ENCODE measurements around the gene LAMC2. TPM values are rescaled to one million over a fixed set of nuclear protein-coding genes. Genes with fewer than 3 reads are reported as not detected.
A peak's percentile ranks its signal among the peaks of the same experiment; 100 is the strongest.

The LAMC2 gene
- total RNA-seq, 2 experiments from 2014 or later = not detected

GRCh38 chr1:183227422-183228346 lies 41.6 kb downstream of the LAMC2 start:
- ATAC-seq = peak; percentile 36
- DNase-seq = peak; percentile 54
- no peaks in the 10 kb centered on the region for H3K9me3 Mint-ChIP-seq (ENCODE audit: low read depth)
- H3K27ac Mint-ChIP-seq = no peak overlapping the region
- H3K4me1 Mint-ChIP-seq = peaks cover 11% of the 10 kb centered on the region
- peaks cover 2% of the 10 kb centered on the region for H3K27me3 Mint-ChIP-seq
- no peak overlapping the region for H3K4me3 Mint-ChIP-seq
- no peaks in the 10 kb centered on the region for H3K36me3 Mint-ChIP-seq
- CTCF ChIA-PET = interaction anchor here (0.9 to 1.4 kb wide), 4 partner anchors 10 to 133 kb away, joined by 3 to 4 read pairs (median 3); no protein-coding TSS in a partner anchor

DNA sequence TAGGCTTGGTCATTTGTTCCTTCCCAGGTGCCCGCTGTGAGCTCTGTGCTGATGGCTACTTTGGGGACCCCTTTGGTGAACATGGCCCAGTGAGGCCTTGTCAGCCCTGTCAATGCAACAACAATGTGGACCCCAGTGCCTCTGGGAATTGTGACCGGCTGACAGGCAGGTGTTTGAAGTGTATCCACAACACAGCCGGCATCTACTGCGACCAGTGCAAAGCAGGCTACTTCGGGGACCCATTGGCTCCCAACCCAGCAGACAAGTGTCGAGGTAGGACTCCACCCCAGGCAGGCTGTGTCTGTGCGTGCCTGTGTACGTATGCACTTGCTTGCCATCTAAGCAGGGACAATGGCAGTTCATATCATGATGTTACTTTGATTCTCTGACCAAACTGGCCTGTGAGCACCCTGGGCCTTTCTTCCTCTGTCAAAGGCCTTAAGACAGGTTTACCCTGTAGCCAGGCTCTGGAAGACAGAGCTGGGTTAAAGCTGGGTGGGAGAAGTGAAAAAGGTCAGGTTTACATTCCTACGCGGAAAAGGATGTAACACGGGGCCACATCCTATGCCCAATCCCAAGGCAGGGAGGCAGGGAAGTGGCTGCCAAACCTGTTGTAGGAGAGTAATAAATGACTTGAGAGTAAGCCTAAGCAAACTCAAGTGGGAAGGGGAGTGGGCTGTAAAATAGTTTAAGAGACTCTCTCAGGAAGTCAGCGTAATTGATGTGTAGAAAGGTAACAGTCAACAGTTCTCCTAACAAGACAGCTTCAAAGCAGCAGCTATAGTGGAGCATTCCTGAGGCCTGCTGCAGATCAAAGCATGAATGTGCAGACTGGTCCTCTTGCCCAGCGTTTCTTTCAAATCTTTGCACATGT lies 42.5 kb downstream of the LAMC2 start:
- no peak overlapping the region for H3K4me3 Mint-ChIP-seq
- no peak for ATAC-seq
- peaks cover 2% of the 10 kb centered on the region for H3K27me3 Mint-ChIP-seq
- CTCF ChIA-PET = interaction anchor here (0.9 to 1.4 kb wide), 5 partner anchors 10 to 266 kb away, joined by 3 to 4 read pairs (median 3); no protein-coding TSS in a partner anchor
- no peaks in the 10 kb centered on the region for H3K36me3 Mint-ChIP-seq
- no peak for DNase-seq
- H3K27ac Mint-ChIP-seq = no peak overlapping the region
- peaks cover 11% of the 10 kb centered on the region for H3K4me1 Mint-ChIP-seq
- H3K9me3 Mint-ChIP-seq (ENCODE audit: low read depth) = no peaks in the 10 kb centered on the region

- CTCF ChIA-PET = interaction anchor here (1.4 kb wide), 1 partner anchor 53 kb away, joined by 3 read pairs; no protein-coding TSS in a partner anchor
- Mint-ChIP-seq H3K27me3 (peaks cover 5% of the 10 kb centered on the region), H3K27ac (no peak overlapping the region), H3K36me3 (no peaks in the 10 kb centered on the region), H3K9me3 (ENCODE audit: low read depth) (no peaks in the 10 kb centered on the region), H3K4me1 (peaks cover 11% of the 10 kb centered on the region), H3K4me3 (no peak overlapping the region)
- DNase-seq (no peak), ATAC-seq (no peak)
Observed at GRCh38 chr1:183230413-183230812, 44.3 kb downstream of the LAMC2 start.

DNA sequence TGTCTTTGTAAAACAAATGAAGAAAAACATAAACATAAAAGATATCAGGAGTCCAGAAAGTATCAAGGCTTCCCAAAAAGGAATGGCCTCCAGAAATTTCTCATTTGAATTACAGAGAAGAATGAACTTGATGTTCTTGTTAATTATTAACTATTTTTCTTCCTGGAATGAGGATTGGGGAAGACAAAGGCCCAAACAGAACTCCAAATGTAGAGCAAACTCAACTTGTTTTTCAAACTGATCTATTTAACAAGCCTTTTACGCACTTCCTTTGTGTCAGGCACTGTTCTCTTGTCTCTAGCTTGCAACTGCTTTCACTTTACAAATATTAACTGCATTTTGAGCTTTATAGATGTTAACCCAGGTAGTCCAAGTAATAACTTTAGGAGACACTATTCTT lies 45.5 kb downstream of the LAMC2 start:
- DNase-seq = no peak
- Mint-ChIP-seq H3K27me3 (peaks cover 5% of the 10 kb centered on the region), H3K27ac (no peak overlapping the region), H3K36me3 (no peaks in the 10 kb centered on the region), H3K4me3 (no peak overlapping the region), H3K9me3 (ENCODE audit: low read depth) (no peaks in the 10 kb centered on the region), H3K4me1 (peaks cover 11% of the 10 kb centered on the region)
- no peak for ATAC-seq
- CTCF ChIA-PET = no interaction called here

- H3K4me1 Mint-ChIP-seq = no peaks in the 10 kb centered on the region
- H3K9me3 Mint-ChIP-seq (ENCODE audit: low read depth) = no peaks in the 10 kb centered on the region
- no peaks in the 10 kb centered on the region for H3K36me3 Mint-ChIP-seq
- H3K27ac Mint-ChIP-seq = no peak overlapping the region
- H3K27me3 Mint-ChIP-seq = peaks cover 5% of the 10 kb centered on the region
- CTCF ChIA-PET = no interaction called here
- no peak overlapping the region for H3K4me3 Mint-ChIP-seq
- ATAC-seq = no peak
- DNase-seq = no peak
Observed at GRCh38 chr1:183233113-183233512, 47.0 kb downstream of the LAMC2 start.

DNA sequence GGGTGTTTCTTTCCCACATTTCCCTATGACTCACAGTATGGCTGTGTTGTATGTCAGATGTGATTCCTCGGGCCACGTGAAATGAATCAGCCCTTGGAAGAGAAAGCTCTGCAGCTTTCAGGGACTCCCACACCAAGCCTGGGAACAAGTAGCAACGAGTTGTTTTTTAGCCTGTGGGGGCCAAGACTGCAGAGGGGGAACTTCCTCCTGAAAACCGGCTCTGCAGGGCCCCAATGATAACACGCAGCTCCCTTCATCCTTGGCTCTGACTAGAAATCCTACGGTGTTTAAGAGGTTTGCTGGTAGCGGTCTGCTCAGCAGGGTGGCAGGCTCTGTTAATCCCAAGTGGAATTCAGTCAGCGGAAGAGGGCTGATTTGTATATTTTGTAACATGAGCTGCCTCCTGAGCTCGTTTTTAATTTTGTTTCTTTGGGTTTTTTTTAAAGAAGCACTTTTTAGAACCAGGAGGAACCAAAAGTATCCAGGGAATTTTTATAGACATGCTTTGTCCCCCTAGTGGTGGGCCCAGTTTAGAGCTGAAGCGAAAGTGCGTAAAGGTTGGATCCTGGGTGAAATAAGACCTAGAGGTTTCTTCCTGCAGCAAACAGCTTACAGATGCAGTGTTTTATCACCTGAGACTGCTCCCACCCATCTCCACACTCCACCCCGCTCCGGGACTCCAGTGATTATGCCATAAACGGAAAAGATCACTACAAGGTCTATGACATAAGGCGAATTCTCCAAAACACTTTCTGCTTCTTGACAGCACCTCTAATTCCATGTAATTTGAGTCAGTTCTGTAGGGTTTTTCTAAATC lies 48.8 kb downstream of the LAMC2 start:
- Mint-ChIP-seq H3K4me1 (no peaks in the 10 kb centered on the region), H3K36me3 (no peaks in the 10 kb centered on the region), H3K4me3 (no peak overlapping the region), H3K27me3 (peaks cover 12% of the 10 kb centered on the region), H3K9me3 (ENCODE audit: low read depth) (no peaks in the 10 kb centered on the region), H3K27ac (no peak overlapping the region)
- CTCF ChIA-PET = no interaction called here
- no peak for ATAC-seq
- DNase-seq = no peak

DNA sequence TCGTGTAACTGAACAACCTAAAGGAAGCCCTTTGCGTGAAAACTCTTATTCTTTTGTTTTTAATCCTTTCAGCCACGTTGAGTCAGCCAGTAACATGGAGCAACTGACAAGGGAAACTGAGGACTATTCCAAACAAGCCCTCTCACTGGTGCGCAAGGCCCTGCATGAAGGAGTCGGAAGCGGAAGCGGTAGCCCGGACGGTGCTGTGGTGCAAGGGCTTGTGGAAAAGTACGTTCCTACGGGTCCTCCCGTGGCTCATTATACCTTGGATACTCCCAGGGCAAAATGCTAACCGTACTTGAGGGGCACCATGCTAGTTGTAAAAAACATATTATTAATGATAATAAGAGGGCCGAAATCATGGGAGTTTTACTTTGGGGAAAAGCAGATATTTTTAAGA lies 49.4 kb downstream of the LAMC2 start:
- Mint-ChIP-seq H3K4me3 (no peak overlapping the region), H3K36me3 (no peaks in the 10 kb centered on the region), H3K27me3 (peaks cover 13% of the 10 kb centered on the region), H3K9me3 (ENCODE audit: low read depth) (no peaks in the 10 kb centered on the region), H3K4me1 (no peaks in the 10 kb centered on the region), H3K27ac (no peak overlapping the region)
- CTCF ChIA-PET = interaction anchor here (0.7 kb wide), 1 partner anchor 29 kb away, joined by 3 read pairs; no protein-coding TSS in a partner anchor
- ATAC-seq (no peak), DNase-seq (no peak)

- ATAC-seq (no peak), DNase-seq (no peak)
- Mint-ChIP-seq H3K4me1 (no peaks in the 10 kb centered on the region), H3K4me3 (no peak overlapping the region), H3K36me3 (no peaks in the 10 kb centered on the region), H3K9me3 (ENCODE audit: low read depth) (no peaks in the 10 kb centered on the region), H3K27me3 (peaks cover 15% of the 10 kb centered on the region), H3K27ac (no peak overlapping the region)
- CTCF ChIA-PET = interaction anchor here (0.7 kb wide), 1 partner anchor 30 kb away, joined by 3 read pairs; no protein-coding TSS in a partner anchor
Observed at GRCh38 chr1:183236158-183236725, 50.2 kb downstream of the LAMC2 start.

- no peak for ATAC-seq
- no peak overlapping the region for H3K27ac Mint-ChIP-seq
Observed at GRCh38 chr1:183237046-183237445, 51.0 kb downstream of the LAMC2 start.

DNA sequence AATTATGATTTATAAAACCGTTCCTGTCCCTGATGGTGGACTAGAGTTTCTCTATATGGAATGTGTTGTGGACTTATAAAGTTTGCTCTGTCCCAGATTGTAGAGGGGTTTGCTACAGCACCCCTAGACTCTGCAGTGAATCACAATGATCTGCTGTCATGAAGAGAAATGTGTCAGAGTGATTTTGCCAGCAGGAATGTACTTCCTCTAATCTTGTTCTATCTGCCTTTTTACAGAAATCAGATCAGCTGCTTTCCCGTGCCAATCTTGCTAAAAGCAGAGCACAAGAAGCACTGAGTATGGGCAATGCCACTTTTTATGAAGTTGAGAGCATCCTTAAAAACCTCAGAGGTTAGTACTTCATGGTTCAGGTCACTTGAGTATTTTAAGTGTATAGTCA lies 52.0 kb downstream of the LAMC2 start:
- ATAC-seq = no peak

More at GRCh38 chr1:183237046-183237445, 51.0 kb downstream of the LAMC2 start:
- no peaks in the 10 kb centered on the region for H3K9me3 Mint-ChIP-seq (ENCODE audit: low read depth)
- peaks cover 23% of the 10 kb centered on the region for H3K27me3 Mint-ChIP-seq
- CTCF ChIA-PET = no interaction called here
- H3K4me1 Mint-ChIP-seq = no peaks in the 10 kb centered on the region
- H3K4me3 Mint-ChIP-seq = no peak overlapping the region
- no peak for DNase-seq
- H3K36me3 Mint-ChIP-seq = no peaks in the 10 kb centered on the region

DNA sequence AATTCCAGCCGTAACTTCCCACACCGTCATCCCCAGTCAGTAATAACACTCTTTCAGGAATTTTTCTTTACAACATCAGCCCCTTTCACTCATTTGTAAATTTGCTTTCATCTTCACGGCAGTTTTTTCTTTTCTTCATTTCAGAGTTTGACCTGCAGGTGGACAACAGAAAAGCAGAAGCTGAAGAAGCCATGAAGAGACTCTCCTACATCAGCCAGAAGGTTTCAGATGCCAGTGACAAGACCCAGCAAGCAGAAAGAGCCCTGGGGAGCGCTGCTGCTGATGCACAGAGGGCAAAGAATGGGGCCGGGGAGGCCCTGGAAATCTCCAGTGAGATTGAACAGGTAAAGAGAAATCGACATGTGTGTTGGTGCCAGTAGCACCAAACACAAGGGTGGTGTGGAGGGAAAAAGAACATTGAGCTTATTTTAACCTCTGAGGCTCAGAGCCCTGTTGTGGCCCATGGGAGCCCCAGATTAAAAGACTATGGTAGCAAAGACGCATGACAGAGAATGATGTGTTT lies 53.2 kb downstream of the LAMC2 start:
- Mint-ChIP-seq H3K27me3 (peaks cover 31% of the 10 kb centered on the region), H3K9me3 (ENCODE audit: low read depth) (no peaks in the 10 kb centered on the region), H3K4me1 (no peaks in the 10 kb centered on the region), H3K36me3 (no peaks in the 10 kb centered on the region), H3K27ac (no peak overlapping the region), H3K4me3 (no peak overlapping the region)
- ATAC-seq = no peak
- DNase-seq = no peak
- CTCF ChIA-PET = no interaction called here

More for the DNA sequence above, 52.0 kb downstream of the LAMC2 start:
- CTCF ChIA-PET = interaction anchor here (1.0 kb wide), 1 partner anchor 10 kb away, joined by 4 read pairs; no protein-coding TSS in a partner anchor
- H3K9me3 Mint-ChIP-seq (ENCODE audit: low read depth) = no peaks in the 10 kb centered on the region
- H3K27ac Mint-ChIP-seq = no peak overlapping the region
- no peaks in the 10 kb centered on the region for H3K36me3 Mint-ChIP-seq
- no peak overlapping the region for H3K4me3 Mint-ChIP-seq
- DNase-seq = no peak
- H3K4me1 Mint-ChIP-seq = no peaks in the 10 kb centered on the region
- peaks cover 29% of the 10 kb centered on the region for H3K27me3 Mint-ChIP-seq

DNA sequence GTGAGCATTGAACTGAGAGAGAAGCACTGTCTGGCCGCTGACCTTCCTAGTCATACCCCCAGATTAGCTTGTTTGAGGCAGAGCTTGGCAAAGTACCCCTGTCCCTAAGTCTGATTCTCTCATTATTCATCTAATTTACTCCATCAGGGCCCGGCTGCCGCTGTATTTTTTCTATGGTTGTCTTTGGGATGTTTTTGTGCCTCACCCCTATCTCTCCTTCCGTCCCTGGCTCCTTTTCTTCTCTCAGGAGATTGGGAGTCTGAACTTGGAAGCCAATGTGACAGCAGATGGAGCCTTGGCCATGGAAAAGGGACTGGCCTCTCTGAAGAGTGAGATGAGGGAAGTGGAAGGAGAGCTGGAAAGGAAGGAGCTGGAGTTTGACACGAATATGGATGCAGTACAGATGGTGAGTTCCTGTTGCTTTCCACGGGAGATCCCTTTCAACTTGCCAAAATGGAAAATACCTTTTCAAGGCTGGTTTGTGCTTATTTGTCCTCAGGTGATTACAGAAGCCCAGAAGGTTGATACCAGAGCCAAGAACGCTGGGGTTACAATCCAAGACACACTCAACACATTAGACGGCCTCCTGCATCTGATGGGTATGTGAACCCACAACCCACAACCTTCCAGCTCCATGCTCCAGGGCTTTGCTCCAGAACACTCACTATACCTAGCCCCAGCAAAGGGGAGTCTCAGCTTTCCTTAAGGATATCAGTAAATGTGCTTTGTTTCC lies 53.9 kb downstream of the LAMC2 start:
- no peak for DNase-seq
- no peak for ATAC-seq
- Mint-ChIP-seq H3K4me1 (no peaks in the 10 kb centered on the region), H3K9me3 (ENCODE audit: low read depth) (no peaks in the 10 kb centered on the region), H3K27me3 (peaks cover 31% of the 10 kb centered on the region), H3K4me3 (no peak overlapping the region), H3K27ac (no peak overlapping the region), H3K36me3 (no peaks in the 10 kb centered on the region)
- CTCF ChIA-PET = interaction anchor here (1.1 kb wide), 1 partner anchor 445 kb away, joined by 3 read pairs; no protein-coding TSS in a partner anchor

All from activated CD8-positive, alpha-beta memory T cell treated with anti-CD3 and anti-CD28 coated beads, Interleukin-2, amount 10 ng/mL, durations not matched to agents 7 days and 5 days (primary cell).